HG03025 (cell line): ENCODE results near the gene SCG5.

Experiments used
- ATAC-seq: cut with Tn5 transposase; IDR thresholded peaks from one replicate; pipeline ENCODE4 v1.9.1; 2021; ENCODE audit warnings: mild to moderate bottlenecking, moderate library complexity; ENCODE audit not compliant: unreplicated experiment, low FRiP score

SCG5 gene

GRCh38 chr15:32688151-32688639, 46.7 kb downstream of the SCG5 start:
- ATAC-seq: no peak

- ATAC-seq: no peak
Observed at GRCh38 chr15:32690941-32691688, 49.6 kb downstream of the SCG5 start.

- ATAC-seq: no peak
Observed at GRCh38 chr15:32691689-32692038, 50.2 kb downstream of the SCG5 start.

- no peak for ATAC-seq
Observed at GRCh38 chr15:32692286-32692685, 50.8 kb downstream of the SCG5 start.

- ATAC-seq: no peak
Observed at GRCh38 chr15:32694222-32694983, 52.9 kb downstream of the SCG5 start.

GRCh38 chr15:32698773-32699390, 57.4 kb downstream of the SCG5 start:
- no peak for ATAC-seq

GRCh38 chr15:32700501-32701150, 59.1 kb downstream of the SCG5 start:
- ATAC-seq: no peak

GRCh38 chr15:32701863-32702262, 60.4 kb downstream of the SCG5 start:
- ATAC-seq: no peak

- ATAC-seq: no peak
Observed at GRCh38 chr15:32704395-32704981, 63.0 kb downstream of the SCG5 start.

GRCh38 chr15:32705446-32705845, 63.9 kb downstream of the SCG5 start:
- ATAC-seq: no peak

- ATAC-seq: no peak
Observed at GRCh38 chr15:32706704-32707103, 65.2 kb downstream of the SCG5 start.

- ATAC-seq: no peak
Observed at GRCh38 chr15:32707436-32707835, 65.9 kb downstream of the SCG5 start.

GRCh38 chr15:32709295-32710033, 68.0 kb downstream of the SCG5 start:
- no peak for ATAC-seq

- no peak for ATAC-seq
Observed at GRCh38 chr15:32715276-32715675, 73.8 kb downstream of the SCG5 start.

GRCh38 chr15:32716216-32716914, 74.9 kb downstream of the SCG5 start:
- ATAC-seq: no peak

GRCh38 chr15:32716915-32717425, 75.5 kb downstream of the SCG5 start:
- no peak for ATAC-seq

- ATAC-seq: no peak
Observed at GRCh38 chr15:32717426-32718226, 76.1 kb downstream of the SCG5 start, which contains the start of gene GREM1. Gene GREM1 (plus strand): TSS chr15:32718004. CDS start chr15:32730691, 12,687 bp downstream.

- no peak for ATAC-seq
Observed at GRCh38 chr15:32718227-32718820, 76.8 kb downstream of the SCG5 start.
